Nephron progenitor cell (in vitro differentiated cells): ENCODE data around the gene MYL10.

ENCODE experiments used
- DNase-seq: peaks from one replicate; pipeline ENCODE4 v3.0.0; 2021
- H3K27ac Mint-ChIP-seq: 2 replicates; pipeline ENCODE4 v1.8.0; 2021; ENCODE audit warnings: mild to moderate bottlenecking, moderate library complexity, mixed read lengths
- H3K27me3 Mint-ChIP-seq: 2 replicates; pipeline ENCODE4 v1.8.0; 2021; ENCODE audit warnings: mild to moderate bottlenecking, low read depth, mixed read lengths; ENCODE audit not compliant: poor library complexity
- H3K36me3 Mint-ChIP-seq: 2 replicates; pipeline ENCODE4 v1.8.0; 2021; ENCODE audit warnings: low read depth, mixed read lengths
- H3K4me1 Mint-ChIP-seq: 2 replicates; pipeline ENCODE4 v1.8.0; 2021; ENCODE audit warnings: mixed read lengths
- H3K4me3 Mint-ChIP-seq: 2 replicates; pipeline ENCODE4 v1.8.0; 2021; ENCODE audit warnings: mild to moderate bottlenecking, moderate library complexity, mixed read lengths
- H3K9me3 Mint-ChIP-seq: 2 replicates; pipeline ENCODE4 v1.8.0; 2021; ENCODE audit warnings: mild to moderate bottlenecking, moderate library complexity, mixed read lengths
- CTCF ChIP-seq: fragments of 200-600 bp; sonication (generic); IDR thresholded peaks from 2 replicates; pipeline ENCODE4 v1.5.0; 2021; ENCODE audit warnings: antibody characterized with exemption

Gene MYL10

GRCh38 chr7:101563943-101564777, 64.9 kb downstream of the MYL10 start:
- H3K36me3 Mint-ChIP-seq = peaks cover 11% of the 10 kb centered on the region
- DNase-seq = no peak
- H3K9me3 Mint-ChIP-seq = peaks cover 9% of the 10 kb centered on the region
- H3K27me3 Mint-ChIP-seq = peaks cover 13% of the 10 kb centered on the region
- H3K4me1 Mint-ChIP-seq = peaks cover 33% of the 10 kb centered on the region
- H3K27ac Mint-ChIP-seq = peak overlapping the region; percentile 78
- H3K4me3 Mint-ChIP-seq = no peak overlapping the region
- TF ChIP-seq CTCF = no peak
